Renal pelvis (tissue), 4 donors: ENCODE measurements around the gene PLEKHN1. TPM values are rescaled to one million over a fixed set of nuclear protein-coding genes. Genes with fewer than 3 reads are reported as not detected.
"Not testable (repeated sequence)": the region's sequence is repeated elsewhere in the genome, so short reads cannot be mapped to it uniquely, and the experiment has no call there.

Source experiments
- DNase-seq: peaks from one replicate; pipeline ENCODE4 v3.0.0-alpha.2; 2013
- polyA plus RNA-seq, 3 donors: library from polyadenylated mRNA; unstranded; fragments of 120-200 nt; gene quantifications; one replicate each; pipeline ENCODE4 v1.2.1, GENCODE V29; 2013; ENCODE audit not compliant: insufficient read length in 3 of 3

PLEKHN1 gene
- polyA plus RNA-seq, 3 donors, result 0.16 to 0.44 (median 0.26) TPM

GRCh38 chr1:974293-974640 is 8.0 kb downstream of the PLEKHN1 start:
- DNase-seq, result no peak

GRCh38 chr1:974687-975328 is 8.5 kb downstream of the PLEKHN1 start:
- DNase-seq, result no peak

DNA sequence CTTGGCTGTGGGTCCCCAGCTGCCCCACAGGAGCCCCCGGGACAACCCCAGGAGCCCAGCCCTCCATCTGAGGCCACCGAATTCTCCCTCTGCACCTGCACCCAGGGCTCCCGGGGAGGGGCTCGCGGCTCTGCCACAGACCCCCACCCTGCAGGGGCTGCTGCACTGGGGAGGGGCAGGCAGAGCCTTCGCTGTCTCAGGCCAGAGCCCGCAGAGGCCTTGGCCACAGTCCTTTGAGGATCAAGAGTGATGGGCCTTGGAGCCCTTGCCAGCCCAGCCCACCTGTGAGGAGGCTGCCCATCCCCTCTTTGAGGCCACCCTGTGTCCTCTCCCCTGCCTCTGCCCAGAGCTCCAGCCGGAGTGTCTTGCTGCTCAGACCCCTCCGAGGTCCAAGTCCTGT is 9.1 kb downstream of the PLEKHN1 start:
- DNase-seq, result no peak

DNA sequence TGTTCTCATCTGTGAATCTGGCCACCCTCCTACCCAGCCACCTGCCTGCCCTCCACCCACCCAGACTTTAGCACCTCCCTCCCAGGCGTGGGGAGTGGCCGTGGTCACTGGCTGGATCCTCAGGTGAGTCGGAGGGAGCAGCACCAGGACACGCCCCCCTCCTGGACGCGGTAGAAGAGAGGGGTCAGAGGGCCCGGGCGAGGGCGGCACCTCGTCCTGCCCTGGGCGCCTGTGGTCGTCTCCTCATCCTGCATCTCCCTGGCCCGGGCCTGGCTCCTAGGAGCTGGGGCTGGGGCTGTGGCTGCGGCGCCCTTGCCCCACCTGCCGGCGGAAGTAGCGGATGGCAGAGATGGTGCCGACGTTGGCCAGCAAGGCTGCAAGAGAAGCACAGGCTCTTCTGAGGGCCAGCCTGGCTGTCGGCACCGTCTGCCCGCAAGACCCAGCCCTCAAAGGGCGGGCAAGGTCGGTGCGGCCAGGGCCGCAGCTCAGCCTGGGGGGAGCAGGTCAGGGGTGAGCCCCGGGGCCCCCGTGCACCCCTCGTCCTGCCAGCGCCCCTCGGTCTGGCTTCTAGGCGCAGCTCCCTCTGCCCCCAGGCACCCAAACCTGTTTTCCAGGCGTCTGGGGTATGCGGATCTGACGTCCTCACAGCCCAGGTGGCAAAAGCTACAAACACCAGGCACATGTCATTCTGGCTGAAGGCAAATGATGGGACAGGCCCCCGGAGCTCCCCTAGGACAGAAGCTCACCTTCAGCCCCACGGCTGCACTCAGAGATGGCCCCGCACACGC is 9.8 kb downstream of the PLEKHN1 start:
- peak; percentile 51 for DNase-seq

DNA sequence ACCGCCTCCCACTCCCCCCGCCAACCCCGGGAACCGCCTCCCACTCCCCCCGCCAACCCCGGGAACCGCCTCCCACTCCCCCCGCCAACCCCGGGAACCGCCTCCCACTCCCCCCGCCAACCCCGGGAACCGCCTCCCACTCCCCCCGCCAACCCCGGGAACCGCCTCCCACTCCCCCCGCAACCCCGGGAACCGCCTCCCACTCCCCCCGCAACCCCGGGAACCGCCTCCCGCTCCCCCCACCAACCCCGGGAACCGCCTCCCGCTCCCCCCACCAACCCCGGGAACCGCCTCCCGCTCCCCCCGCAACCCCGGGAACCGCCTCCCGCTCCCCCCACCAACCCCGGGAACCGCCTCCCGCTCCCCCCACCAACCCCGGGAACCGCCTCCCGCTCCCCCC is 10.5 kb downstream of the PLEKHN1 start:
- not testable (repeated sequence) for DNase-seq

GRCh38 chr1:978069-978834 is 12.0 kb downstream of the PLEKHN1 start:
- DNase-seq, result no peak

DNA sequence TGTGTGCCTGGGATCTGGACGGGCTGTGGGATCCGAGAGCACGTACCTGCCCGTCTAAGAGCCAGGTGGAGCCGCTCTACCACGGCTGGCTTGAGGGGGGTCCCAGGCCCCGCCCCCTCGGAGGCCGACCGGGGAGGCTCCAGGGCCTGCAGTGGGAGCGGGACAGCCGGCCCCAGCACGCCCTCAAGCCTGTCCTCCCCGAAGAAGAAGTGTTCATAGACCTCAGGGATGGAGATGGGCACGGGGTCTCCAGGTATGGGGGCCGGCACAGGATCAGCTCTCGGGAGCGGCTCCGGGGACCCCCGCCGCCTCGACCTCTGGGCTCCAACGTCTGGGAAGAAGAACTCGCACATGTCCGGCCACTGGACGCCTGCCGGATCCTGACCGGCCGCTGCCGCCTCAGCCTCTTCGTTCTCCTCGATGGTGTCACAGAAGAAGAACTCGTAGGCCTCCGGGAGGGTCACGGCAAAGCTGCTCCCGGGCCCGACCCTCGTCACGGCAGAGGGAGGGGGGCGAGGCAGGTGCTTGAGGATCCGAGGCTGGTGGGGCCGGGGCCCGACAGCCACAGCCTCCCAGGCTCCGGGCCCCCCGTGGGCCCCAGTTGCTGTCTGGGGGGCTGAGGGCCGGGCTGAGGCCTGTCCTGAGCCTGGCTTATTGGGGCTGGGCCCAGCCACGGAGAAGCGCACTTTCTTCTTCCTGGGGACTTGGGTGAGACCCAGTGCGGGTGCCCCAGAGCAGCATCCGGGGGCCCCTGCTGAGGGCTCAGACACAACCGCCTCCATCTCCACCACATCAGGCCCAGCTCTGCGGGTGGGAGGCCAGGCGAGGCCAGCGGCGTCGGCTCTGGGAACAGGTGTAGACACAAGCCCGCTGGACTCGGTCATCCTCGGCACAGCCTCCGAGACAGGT is 12.8 kb downstream of the PLEKHN1 start:
- no peak for DNase-seq

GRCh38 chr1:979744-980072 is 13.4 kb downstream of the PLEKHN1 start:
- no peak for DNase-seq

DNA sequence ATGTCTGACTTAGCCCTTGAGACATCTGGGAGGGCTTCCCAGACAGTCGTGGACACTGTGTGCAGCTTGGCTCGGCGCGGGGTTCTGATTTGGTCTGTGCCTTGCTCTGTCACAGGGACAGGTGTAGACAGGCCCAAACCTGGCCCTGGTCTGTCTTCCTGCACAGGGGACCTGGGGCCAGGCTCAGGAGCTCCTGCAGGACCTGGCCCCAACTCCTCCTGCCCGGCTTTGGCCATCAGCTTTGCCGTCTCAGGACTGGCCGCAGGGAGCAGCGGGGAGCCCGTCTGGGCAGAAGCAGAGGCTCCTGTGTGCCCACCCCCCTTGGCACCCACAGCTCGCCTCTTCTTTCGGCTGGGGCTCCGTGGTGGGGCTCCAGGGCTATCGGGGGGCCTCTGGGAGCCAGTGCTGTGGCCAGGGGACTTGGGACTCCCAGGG is 13.9 kb downstream of the PLEKHN1 start:
- no peak for DNase-seq

- no peak for DNase-seq
Observed at GRCh38 chr1:980602-981395, 14.5 kb downstream of the PLEKHN1 start.

DNA sequence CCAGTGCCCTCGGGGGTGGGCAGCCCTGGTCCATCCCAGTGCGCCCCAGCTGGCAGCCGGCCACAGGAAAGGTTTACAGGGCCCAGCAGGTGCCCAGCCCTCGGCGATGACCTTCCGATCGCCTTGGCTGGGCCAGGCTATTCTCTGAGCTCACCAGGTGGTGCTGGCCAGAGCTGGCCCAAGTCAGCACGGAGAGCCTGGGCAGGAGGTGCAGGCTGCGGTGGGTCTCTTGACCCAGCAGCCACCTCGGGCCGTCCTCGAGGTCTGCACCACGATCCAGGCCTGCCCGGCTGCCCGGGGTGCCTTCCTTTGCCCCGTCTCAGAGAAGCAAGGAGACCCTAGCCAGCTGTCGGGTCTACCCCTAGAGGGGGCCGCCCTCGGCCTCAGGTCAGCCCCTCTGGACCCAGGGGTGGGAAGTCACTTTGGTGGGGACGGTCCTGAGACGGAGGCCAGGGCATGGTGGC is 15.2 kb downstream of the PLEKHN1 start:
- no peak for DNase-seq

- no peak for DNase-seq
Observed at GRCh38 chr1:981955-982558, 15.8 kb downstream of the PLEKHN1 start, which contains the start of gene PERM1. TSS of gene PERM1 (minus strand) at chr1:982093. CDS start at chr1:981029, 1,064 bp downstream.

DNA sequence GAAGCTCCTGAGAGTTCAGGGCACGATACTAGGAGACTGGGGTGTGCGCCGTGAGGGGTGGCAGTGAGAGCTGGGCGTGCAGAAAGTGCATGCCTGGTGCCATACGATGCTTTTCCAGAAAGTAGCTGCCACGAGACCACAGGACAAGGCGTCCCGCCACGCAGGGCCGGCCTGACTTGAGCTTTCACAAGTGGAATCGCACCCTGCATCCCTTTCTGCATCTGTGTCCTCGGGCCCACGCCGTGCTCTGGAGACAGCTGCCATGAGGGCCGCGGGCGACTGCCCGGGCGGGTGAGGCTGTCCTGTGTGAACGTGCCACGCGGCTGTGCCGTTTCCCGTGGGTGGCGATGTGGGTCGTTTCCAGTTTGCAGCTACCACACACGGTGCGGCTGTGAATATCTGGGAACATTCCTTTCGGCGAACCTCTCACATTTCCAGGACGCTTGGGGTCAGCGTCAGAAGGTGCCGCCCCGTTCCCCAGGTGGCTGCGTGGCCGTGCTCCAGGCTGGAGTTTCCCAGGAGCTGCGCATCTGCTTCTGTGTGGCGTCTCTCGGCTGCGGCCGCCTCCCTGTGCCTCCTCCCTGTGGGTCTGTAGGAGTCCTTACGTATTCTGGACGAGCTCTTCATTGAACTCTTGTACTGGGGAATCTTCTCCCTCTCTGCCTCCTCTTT is 16.6 kb downstream of the PLEKHN1 start:
- DNase-seq, result no peak

DNA sequence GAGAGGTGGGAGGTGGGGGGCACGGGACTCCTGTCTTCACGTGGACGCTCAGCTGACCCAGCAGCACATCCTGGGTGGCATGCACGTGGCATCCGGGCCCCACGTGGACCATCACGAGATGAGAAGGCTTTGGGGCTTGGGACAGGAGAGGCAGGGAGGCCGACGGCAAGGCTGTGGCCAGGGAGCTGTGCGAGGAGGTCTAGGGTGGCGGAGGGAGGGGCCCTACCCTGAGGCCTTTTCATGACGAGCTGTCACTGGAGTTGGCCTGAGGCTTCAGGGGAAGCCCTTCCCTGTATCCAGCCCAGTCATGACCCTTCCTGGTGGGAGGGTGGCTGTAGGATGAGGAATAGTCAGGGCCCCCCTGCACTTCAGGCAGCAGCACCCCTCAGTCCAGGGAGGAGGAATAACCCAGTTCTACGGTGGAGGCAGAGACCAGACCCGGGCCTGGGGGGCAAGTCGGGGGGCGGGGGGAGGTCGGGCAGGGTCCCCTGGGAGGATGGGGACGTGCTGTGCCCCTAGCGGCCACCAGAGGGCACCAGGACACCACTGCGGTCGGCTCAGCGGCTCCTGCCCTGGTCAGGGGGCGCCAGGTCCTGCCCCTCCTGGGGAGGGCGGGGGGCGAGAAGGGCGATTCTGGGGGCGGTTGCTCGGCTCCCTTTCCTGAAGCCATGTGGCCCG is 17.7 kb downstream of the PLEKHN1 start:
- DNase-seq, result no peak

DNA sequence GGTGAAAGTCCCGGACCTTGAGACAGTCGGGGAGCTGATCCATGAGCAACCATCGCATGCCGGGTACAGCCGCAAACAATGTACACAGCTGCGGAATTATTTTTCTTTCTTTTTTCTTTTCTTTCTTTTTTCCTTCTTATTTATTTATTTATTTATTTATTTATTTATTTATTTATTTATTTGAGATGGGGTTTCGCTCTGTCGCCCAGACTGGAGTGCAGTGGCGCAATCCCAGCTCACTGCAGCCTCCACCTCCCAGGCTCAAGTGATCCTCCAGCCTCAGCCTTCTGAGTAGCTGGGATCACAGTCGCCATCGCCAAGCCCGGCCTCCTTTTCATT is 18.2 kb downstream of the PLEKHN1 start:
- no peak for DNase-seq

- no peak for DNase-seq
Observed at GRCh38 chr1:985126-985525, 18.8 kb downstream of the PLEKHN1 start.

- not testable (repeated sequence) for DNase-seq
Observed at GRCh38 chr1:988061-988460, 21.8 kb downstream of the PLEKHN1 start.

GRCh38 chr1:991275-991674 is 25.0 kb downstream of the PLEKHN1 start:
- not testable (repeated sequence) for DNase-seq

- DNase-seq, result no peak
Observed at GRCh38 chr1:991895-992294, 25.6 kb downstream of the PLEKHN1 start.
